Neural cell (in vitro differentiated cells): Measurements from ENCODE around the gene ZNF644. TPM values are rescaled to one million over a fixed set of nuclear protein-coding genes. Genes with fewer than 3 reads are reported as not detected.
"Not testable (repeated sequence)": the region's sequence is repeated elsewhere in the genome, so short reads cannot be mapped to it uniquely, and the experiment has no call there.

Source experiments
- H2AFZ ChIP-seq: fragments of 200-600, 300-800 bp; sonication (generic), shearing (Covaris generic); 2 replicates; pipeline ENCODE4 v1.6.0; 2014; ENCODE audit warnings: low read depth, mild to moderate bottlenecking, antibody characterized with exemption, low read length, moderate library complexity
- H3F3A ChIP-seq: fragments of 200-600 bp; shearing (Covaris generic); 2 replicates; pipeline ENCODE4 v1.6.1; 2016; ENCODE audit warnings: mild to moderate bottlenecking, moderate library complexity, mixed read lengths, antibody characterized with exemption, low read length; ENCODE audit not compliant: insufficient read depth, poor library complexity, severe bottlenecking
- H3K27ac ChIP-seq: fragments of 200-600, 300-800 bp; sonication (generic), shearing (Covaris generic); 2 replicates; pipeline ENCODE4 v1.5.1; 2014; ENCODE audit warnings: mild to moderate bottlenecking, low read length, moderate library complexity
- H3K27me3 ChIP-seq: fragments of 300-800, 200-600 bp; sonication (generic), shearing (Covaris generic); 2 replicates; pipeline ENCODE4 v1.6.0; 2014; ENCODE audit warnings: mild to moderate bottlenecking, low read depth, low read length, moderate library complexity; ENCODE audit not compliant: insufficient read depth
- H3K36me3 ChIP-seq: fragments of 300-800, 200-600 bp; sonication (generic), shearing (Covaris generic); 2 replicates; pipeline ENCODE4 v1.5.1; 2014; ENCODE audit warnings: mild to moderate bottlenecking, antibody characterized with exemption, low read length, moderate library complexity; ENCODE audit not compliant: insufficient read depth
- H3K4me2 ChIP-seq: fragments of 300-800, 200-600 bp; sonication (generic), shearing (Covaris generic); 2 replicates; pipeline ENCODE4 v1.6.0; 2014; ENCODE audit warnings: mild to moderate bottlenecking, low read length
- H3K4me3 ChIP-seq: fragments of 300-800, 200-600 bp; sonication (generic), shearing (Covaris generic); 2 replicates; pipeline ENCODE4 v1.5.1; 2014; ENCODE audit warnings: mild to moderate bottlenecking, low read length, moderate library complexity
- H3K79me2 ChIP-seq: fragments of 200-600 bp; shearing (Covaris generic); replicated peaks from 2 replicates; pipeline ENCODE4 v1.6.0; 2014; ENCODE audit warnings: mild to moderate bottlenecking, low read length, moderate library complexity; ENCODE audit not compliant: insufficient read depth
- H3K9ac ChIP-seq: fragments of 300-800, 200-600 bp; sonication (generic), shearing (Covaris generic); 2 replicates; pipeline ENCODE4 v1.6.1; 2016; ENCODE audit warnings: mild to moderate bottlenecking, low read length, mixed read lengths
- H3K9me2 ChIP-seq: fragments of 200-600 bp; shearing (Covaris generic); 2 replicates; pipeline ENCODE4 v1.6.1; 2016; ENCODE audit warnings: mild to moderate bottlenecking, low read length, mixed read lengths; ENCODE audit not compliant: insufficient read depth
- H3K9me3 ChIP-seq: fragments of 200-600, 300-800 bp; sonication (generic), shearing (Covaris generic); 2 replicates; pipeline ENCODE4 v1.6.1; 2016; ENCODE audit warnings: mild to moderate bottlenecking, mixed run types, low read length, moderate library complexity, mixed read lengths
- H4K20me1 ChIP-seq: fragments of 200-600 bp; shearing (Covaris generic); 2 replicates; pipeline ENCODE4 v1.6.1; 2016; ENCODE audit warnings: mild to moderate bottlenecking, mixed run types; ENCODE audit not compliant: insufficient read depth
- CTCF ChIP-seq: fragments of 450-650 bp; IDR thresholded peaks from 2 replicates; pipeline ENCODE4 v1.5.1; 2014; ENCODE audit warnings: antibody characterized with exemption, mild to moderate bottlenecking, moderate library complexity; ENCODE audit not compliant: poor library complexity, severe bottlenecking
- EP300 ChIP-seq: fragments of 450-650 bp; conservative IDR thresholded peaks from 2 replicates; pipeline ENCODE4 v1.6.1; 2014; ENCODE audit warnings: antibody characterized with exemption, mild to moderate bottlenecking, moderate library complexity; ENCODE audit not compliant: poor library complexity, severe bottlenecking
- EZH2 ChIP-seq: fragments of 200-600, 300-800 bp; shearing (Covaris generic), sonication (generic); IDR thresholded peaks from 2 replicates; pipeline ENCODE4 v1.6.1; 2014; ENCODE audit warnings: antibody characterized with exemption, low read length, borderline replicate concordance, mild to moderate bottlenecking; ENCODE audit not compliant: insufficient read depth, poor library complexity, severe bottlenecking
- MXI1 ChIP-seq: fragments of 450-650 bp; conservative IDR thresholded peaks from 2 replicates; pipeline ENCODE4 v1.6.1; 2014; ENCODE audit warnings: antibody characterized with exemption, mild to moderate bottlenecking; ENCODE audit not compliant: poor library complexity, severe bottlenecking
- POLR2AphosphoS5 ChIP-seq: IDR thresholded peaks from 2 replicates; pipeline ENCODE4 v1.6.1; 2012
- RAD21 ChIP-seq: fragments of 450-650 bp; conservative IDR thresholded peaks from 2 replicates; pipeline ENCODE4 v1.6.1; 2014; ENCODE audit warnings: antibody characterized with exemption, mild to moderate bottlenecking, moderate library complexity
- REST ChIP-seq: IDR thresholded peaks from 2 replicates; pipeline ENCODE4 v1.6.1; 2012; ENCODE audit warnings: borderline replicate concordance
- SMC3 ChIP-seq: fragments of 450-650 bp; conservative IDR thresholded peaks from 2 replicates; pipeline ENCODE4 v1.6.1; 2014; ENCODE audit warnings: antibody characterized with exemption, mild to moderate bottlenecking, moderate library complexity; ENCODE audit not compliant: poor library complexity
- TAF1 ChIP-seq: IDR thresholded peaks from 2 replicates; pipeline ENCODE4 v1.6.1; 2012; ENCODE audit warnings: low read depth
- polyA plus RNA-seq: library from polyadenylated mRNA; depleted of rRNA; stranded (reverse); fragments of >200 nt; gene quantifications from 2 replicates; pipeline ENCODE4 v1.2.3, GENCODE V29; 2014

The ZNF644 gene
- polyA plus RNA-seq, 1 donor from 2014 or later: 71.7 TPM

GRCh38 chr1:90892196-90892595 is 129.6 kb downstream of the ZNF644 start:
- H3K79me2 ChIP-seq, H4K20me1 ChIP-seq, H3K27me3 ChIP-seq, H3K9me3 ChIP-seq, H3K9me2 ChIP-seq, H3K36me3 ChIP-seq, H3F3A ChIP-seq, H2AFZ ChIP-seq, H3K27ac ChIP-seq, H3K4me2 ChIP-seq, H3K4me3 ChIP-seq, H3K9ac ChIP-seq: not testable (repeated sequence)

- H3K9me2 ChIP-seq, H2AFZ ChIP-seq, H3K9ac ChIP-seq, H3F3A ChIP-seq, H3K27ac ChIP-seq, H3K9me3 ChIP-seq, H3K4me3 ChIP-seq, H3K27me3 ChIP-seq, H3K36me3 ChIP-seq, H3K4me2 ChIP-seq, H4K20me1 ChIP-seq, H3K79me2 ChIP-seq: not testable (repeated sequence)
Observed at GRCh38 chr1:90891756-90892155, 130.1 kb downstream of the ZNF644 start.

GRCh38 chr1:90882221-90882620 is 139.6 kb downstream of the ZNF644 start:
- Histone ChIP-seq H3K27ac (no peak overlapping the region), H3K4me3 (no peak overlapping the region), H3K9me2 (no peaks in the 10 kb centered on the region), H2AFZ (no peak overlapping the region), H3K36me3 (no peaks in the 10 kb centered on the region), H3F3A (no peaks in the 10 kb centered on the region), H3K27me3 (no peaks in the 10 kb centered on the region), H3K9ac (no peak overlapping the region), H3K9me3 (peaks cover 14% of the 10 kb centered on the region), H3K4me2 (no peak overlapping the region), H4K20me1 (no peaks in the 10 kb centered on the region), H3K79me2 (no peaks in the 10 kb centered on the region)
- TF ChIP-seq POLR2AphosphoS5: no peak
- no peak for TF ChIP-seq CTCF
- no peak for TF ChIP-seq RAD21
- TF ChIP-seq SMC3: no peak
- no peak for TF ChIP-seq TAF1
- no peak for TF ChIP-seq EZH2
- no peak for TF ChIP-seq REST
- no peak for TF ChIP-seq EP300
- TF ChIP-seq MXI1: no peak
